ENCODE measurements around the gene CDKN2A. TPM values are rescaled to one million over a fixed set of nuclear protein-coding genes. Genes with fewer than 3 reads are reported as not detected.

Gene CDKN2A
- polyA plus RNA-seq, 1 of the 3 experiments (the other 2 are of a cell fraction) = 41.4 TPM

- H3K4me1 ChIP-seq (ENCODE audit: control insufficient read depth in 1 of 2, insufficient read depth in 2 of 2, low read depth in 1 of 2, low read length in 1 of 2) = peaks cover 0 to 11% of the 10 kb centered on the region in 2 experiments; a peak in 1 of 4 replicates
- 50% methylated on average over 10 of the region's 10 CpGs for WGBS (ENCODE audit: low lambda C conversion rate)
- DNase-seq = no peak
- H4K20me1 ChIP-seq (ENCODE audit: insufficient read depth) = no peaks in the 10 kb centered on the region
- peaks cover 61% of the 10 kb centered on the region for H3K27me3 ChIP-seq (ENCODE audit: insufficient read depth)
- H3K36me3 ChIP-seq (replicated peaks in 1 of 2; ENCODE audit: control insufficient read depth in 1 of 2, insufficient read depth in 2 of 2, low read length in 1 of 2) = no peaks in the 10 kb centered on the region
- TF ChIP-seq CHD2 (IDR thresholded peaks at IDR 0.05; ENCODE audit: low read length, partially characterized antibody) (no peak), JUND (IDR thresholded peaks at IDR 0.05) (no peak), TAF1 (IDR thresholded peaks at IDR 0.05; ENCODE audit: borderline replicate concordance, low read depth, low read length) (no peak), YY1 (IDR thresholded peaks at IDR 0.05; ENCODE audit: low read depth) (no peak), GABPA (IDR thresholded peaks at IDR 0.05; ENCODE audit: low read depth) (no peak), RAD21 (IDR thresholded peaks at IDR 0.05; ENCODE audit: low read length) (no peak), IRF3 (IDR thresholded peaks at IDR 0.05; ENCODE audit: low read depth, low read length) (no peak), SIN3A (IDR thresholded peaks at IDR 0.05; ENCODE audit: borderline replicate concordance, low read depth, low read length) (no peak), NFIC (IDR thresholded peaks at IDR 0.05; ENCODE audit: borderline replicate concordance) (no peak), EP300 (IDR thresholded peaks at IDR 0.05; ENCODE audit: borderline replicate concordance in 1 of 2, low read depth in 1 of 2, low read length in 1 of 2) (no peak), PBX3 (IDR thresholded peaks at IDR 0.05) (no peak), RFX5 (IDR thresholded peaks at IDR 0.05; ENCODE audit: low read length) (no peak)
- TF ChIP-seq, protein P1, sequence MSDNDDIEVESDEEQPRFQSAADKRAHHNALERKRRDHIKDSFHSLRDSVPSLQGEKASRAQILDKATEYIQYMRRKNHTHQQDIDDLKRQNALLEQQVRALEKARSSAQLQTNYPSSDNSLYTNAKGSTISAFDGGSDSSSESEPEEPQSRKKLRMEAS (IDR thresholded peaks at IDR 0.05; ENCODE audit: low read depth) = no peak
- TF ChIP-seq, protein P2, sequence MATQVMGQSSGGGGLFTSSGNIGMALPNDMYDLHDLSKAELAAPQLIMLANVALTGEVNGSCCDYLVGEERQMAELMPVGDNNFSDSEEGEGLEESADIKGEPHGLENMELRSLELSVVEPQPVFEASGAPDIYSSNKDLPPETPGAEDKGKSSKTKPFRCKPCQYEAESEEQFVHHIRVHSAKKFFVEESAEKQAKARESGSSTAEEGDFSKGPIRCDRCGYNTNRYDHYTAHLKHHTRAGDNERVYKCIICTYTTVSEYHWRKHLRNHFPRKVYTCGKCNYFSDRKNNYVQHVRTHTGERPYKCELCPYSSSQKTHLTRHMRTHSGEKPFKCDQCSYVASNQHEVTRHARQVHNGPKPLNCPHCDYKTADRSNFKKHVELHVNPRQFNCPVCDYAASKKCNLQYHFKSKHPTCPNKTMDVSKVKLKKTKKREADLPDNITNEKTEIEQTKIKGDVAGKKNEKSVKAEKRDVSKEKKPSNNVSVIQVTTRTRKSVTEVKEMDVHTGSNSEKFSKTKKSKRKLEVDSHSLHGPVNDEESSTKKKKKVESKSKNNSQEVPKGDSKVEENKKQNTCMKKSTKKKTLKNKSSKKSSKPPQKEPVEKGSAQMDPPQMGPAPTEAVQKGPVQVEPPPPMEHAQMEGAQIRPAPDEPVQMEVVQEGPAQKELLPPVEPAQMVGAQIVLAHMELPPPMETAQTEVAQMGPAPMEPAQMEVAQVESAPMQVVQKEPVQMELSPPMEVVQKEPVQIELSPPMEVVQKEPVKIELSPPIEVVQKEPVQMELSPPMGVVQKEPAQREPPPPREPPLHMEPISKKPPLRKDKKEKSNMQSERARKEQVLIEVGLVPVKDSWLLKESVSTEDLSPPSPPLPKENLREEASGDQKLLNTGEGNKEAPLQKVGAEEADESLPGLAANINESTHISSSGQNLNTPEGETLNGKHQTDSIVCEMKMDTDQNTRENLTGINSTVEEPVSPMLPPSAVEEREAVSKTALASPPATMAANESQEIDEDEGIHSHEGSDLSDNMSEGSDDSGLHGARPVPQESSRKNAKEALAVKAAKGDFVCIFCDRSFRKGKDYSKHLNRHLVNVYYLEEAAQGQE (IDR thresholded peaks at IDR 0.05; ENCODE audit: low read depth, low read length) = no peak
- no peak overlapping the region for H2AFZ ChIP-seq (ENCODE audit: low read depth)
- H3K9me3 ChIP-seq = no peaks in the 10 kb centered on the region
- ChIA-PET CTCF (interaction anchor here (1.2 to 2.3 kb wide), 4 partner anchors 12 to 152 kb away, joined by 3 to 15 read pairs (median 6); partner anchors contain the start of gene CDKN2B), POLR2A (no interaction called here)
- H3K4me3 ChIP-seq (ENCODE audit: low read depth in 2 of 2, low read length in 1 of 2) = no peak overlapping the region
- H3K79me2 ChIP-seq (ENCODE audit: insufficient read depth) = no peaks in the 10 kb centered on the region
- no peaks in the 10 kb centered on the region for H3K9me2 ChIP-seq
- H3K27ac ChIP-seq (ENCODE audit: low read depth in 2 of 2, low read length in 1 of 2) = no peak overlapping the region
- H3F3A ChIP-seq (replicated peaks; ENCODE audit: insufficient read depth) = peaks cover 12% of the 10 kb centered on the region
- H3K4me2 ChIP-seq = no peak overlapping the region
- H3K9ac ChIP-seq = no peak overlapping the region
Observed at GRCh38 chr9:21967702-21968101, 26.5 kb downstream of the CDKN2A start.

All from SK-N-SH (cell line).